SU-DHL-6 (cell line): Measurements from ENCODE around the gene ADAMTS8.

Source experiments
- H2AFZ ChIP-seq: fragments of 200-600 bp; sonication (generic); 2 replicates; pipeline ENCODE4 v1.6.1; 2014; ENCODE audit warnings: low read depth, mild to moderate bottlenecking, moderate library complexity, mixed read lengths, antibody characterized with exemption, low read length; ENCODE audit not compliant: severe bottlenecking
- H3F3A ChIP-seq: fragments of 200-600 bp; shearing (Covaris generic); 2 replicates; pipeline ENCODE4 v1.6.0; 2016; ENCODE audit warnings: antibody characterized with exemption, mild to moderate bottlenecking; ENCODE audit not compliant: insufficient read depth
- H3K27ac ChIP-seq: fragments of 200-600 bp; sonication (generic); 2 replicates; pipeline ENCODE4 v1.5.1; 2016; ENCODE audit warnings: low read depth, mild to moderate bottlenecking, low read length, moderate library complexity, mixed read lengths
- H3K27me3 ChIP-seq: fragments of 200-600 bp; sonication (generic), shearing (Covaris generic); 2 replicates; pipeline ENCODE4 v1.6.0; 2014; ENCODE audit warnings: mild to moderate bottlenecking, low read length
- H3K36me3 ChIP-seq: fragments of 200-600 bp; sonication (generic); 2 replicates; pipeline ENCODE4 v1.6.1; 2014; ENCODE audit warnings: mild to moderate bottlenecking, low read length, mixed read lengths
- H3K4me2 ChIP-seq: fragments of 300-600, 200-600 bp; shearing (Covaris generic), sonication (generic); 2 replicates; pipeline ENCODE4 v1.6.0; 2014; ENCODE audit warnings: low read length, low read depth, mild to moderate bottlenecking; ENCODE audit not compliant: poor library complexity, severe bottlenecking
- H3K4me3 ChIP-seq: fragments of 200-600 bp; sonication (generic); 2 replicates; pipeline ENCODE4 v1.5.1; 2014; ENCODE audit warnings: antibody characterized with exemption, low read length, mild to moderate bottlenecking, mixed read lengths; ENCODE audit not compliant: insufficient read depth, poor library complexity, severe bottlenecking
- H3K79me2 ChIP-seq: fragments of 200-600 bp; sonication (generic); 2 replicates; pipeline ENCODE4 v1.6.1; 2014; ENCODE audit warnings: mild to moderate bottlenecking, low read length, moderate library complexity; ENCODE audit not compliant: insufficient read depth
- H3K9ac ChIP-seq: fragments of 200-600 bp; sonication (generic); 2 replicates; pipeline ENCODE4 v1.7.0; 2014; ENCODE audit warnings: mild to moderate bottlenecking, low read length
- H3K9me2 ChIP-seq: fragments of 200-600 bp; sonication (generic); replicated peaks from 2 replicates; pipeline ENCODE4 v1.6.1; 2014; ENCODE audit warnings: low read length; ENCODE audit not compliant: insufficient read depth
- H3K9me3 ChIP-seq: fragments of 200-600 bp; sonication (generic); 2 replicates; pipeline ENCODE4 v1.6.1; 2014; ENCODE audit warnings: low read length, mixed read lengths; ENCODE audit not compliant: insufficient read depth
- H4K20me1 ChIP-seq: fragments of 200-600 bp; sonication (generic); 2 replicates; pipeline ENCODE4 v1.6.1; 2014; ENCODE audit warnings: low read depth, mild to moderate bottlenecking, antibody characterized with exemption, low read length, moderate library complexity, mixed read lengths
- EZH2phosphoT487 ChIP-seq: fragments of 200-600 bp; sonication (generic), shearing (Covaris generic); conservative IDR thresholded peaks from 2 replicates; pipeline ENCODE4 v1.6.1; 2018; ENCODE audit warnings: mild to moderate bottlenecking, antibody characterized with exemption, low read length, moderate library complexity, mixed read lengths
- TF ChIP-seq, protein P1 (sequence below): fragments of 200-600 bp; sonication (generic); IDR thresholded peaks from one replicate; pipeline ENCODE4 v1.5.1; 2017; ENCODE audit warnings: antibody characterized with exemption, mild to moderate bottlenecking, low read length, moderate library complexity; ENCODE audit not compliant: insufficient read depth, poor library complexity, severe bottlenecking

Gene ADAMTS8

DNA sequence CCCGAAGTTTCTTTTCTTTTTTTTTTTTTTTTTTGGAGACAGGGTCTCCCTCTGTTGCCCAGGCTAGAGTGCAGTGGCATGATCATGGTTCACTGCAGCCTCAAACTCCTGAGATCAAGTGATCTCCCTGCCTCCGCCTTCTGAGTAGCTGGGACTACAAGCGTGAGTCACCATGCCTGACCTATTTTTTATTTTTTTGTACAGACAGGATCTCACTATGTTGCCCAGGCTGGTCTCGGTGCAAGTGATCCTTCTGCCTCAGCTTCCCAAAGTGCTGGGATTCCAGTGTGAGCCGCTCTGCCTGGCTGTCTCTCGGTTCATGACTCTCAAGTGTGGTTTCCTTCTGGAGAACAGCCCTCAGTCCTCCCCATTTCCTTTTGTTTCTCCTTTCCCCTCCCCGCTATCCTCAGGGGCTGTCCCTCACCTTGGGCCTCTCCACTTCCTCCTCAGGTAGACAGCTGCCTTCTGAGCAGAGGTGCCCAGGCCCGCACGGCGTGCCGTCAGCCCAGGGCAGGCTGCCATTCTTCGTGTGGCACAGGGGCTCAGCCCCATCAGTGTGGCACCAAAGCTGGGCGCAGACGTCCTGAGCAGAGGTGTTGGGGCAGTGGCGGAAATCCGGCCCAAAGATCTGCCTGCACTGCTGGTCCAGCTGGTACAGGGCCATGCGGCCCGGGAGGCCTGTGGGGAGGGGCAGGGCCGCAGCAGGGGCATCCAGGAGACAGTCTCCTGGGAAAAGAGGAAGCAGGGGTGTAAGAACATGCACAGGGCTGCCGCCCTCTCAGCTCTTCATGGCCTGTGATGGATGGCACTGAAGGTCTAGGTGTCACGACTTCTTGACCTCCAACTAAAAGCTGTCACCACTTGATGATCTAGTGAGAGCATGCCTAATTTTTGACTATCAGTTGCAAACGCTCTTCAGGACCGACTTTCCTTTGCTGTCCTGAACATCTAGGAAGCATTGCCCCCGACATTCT lies 14.0 kb downstream of the ADAMTS8 start:
- Histone ChIP-seq H3K4me3 (no peak overlapping the region), H2AFZ (no peak overlapping the region), H3K9me3 (no peaks in the 10 kb centered on the region), H3K27me3 (no peaks in the 10 kb centered on the region), H3K9ac (no peak overlapping the region), H3F3A (no peaks in the 10 kb centered on the region), H3K79me2 (no peaks in the 10 kb centered on the region), H3K27ac (no peak overlapping the region), H3K36me3 (no peaks in the 10 kb centered on the region), H3K9me2 (no peaks in the 10 kb centered on the region), H4K20me1 (no peaks in the 10 kb centered on the region), H3K4me2 (no peak overlapping the region)
- TF ChIP-seq, protein P1, sequence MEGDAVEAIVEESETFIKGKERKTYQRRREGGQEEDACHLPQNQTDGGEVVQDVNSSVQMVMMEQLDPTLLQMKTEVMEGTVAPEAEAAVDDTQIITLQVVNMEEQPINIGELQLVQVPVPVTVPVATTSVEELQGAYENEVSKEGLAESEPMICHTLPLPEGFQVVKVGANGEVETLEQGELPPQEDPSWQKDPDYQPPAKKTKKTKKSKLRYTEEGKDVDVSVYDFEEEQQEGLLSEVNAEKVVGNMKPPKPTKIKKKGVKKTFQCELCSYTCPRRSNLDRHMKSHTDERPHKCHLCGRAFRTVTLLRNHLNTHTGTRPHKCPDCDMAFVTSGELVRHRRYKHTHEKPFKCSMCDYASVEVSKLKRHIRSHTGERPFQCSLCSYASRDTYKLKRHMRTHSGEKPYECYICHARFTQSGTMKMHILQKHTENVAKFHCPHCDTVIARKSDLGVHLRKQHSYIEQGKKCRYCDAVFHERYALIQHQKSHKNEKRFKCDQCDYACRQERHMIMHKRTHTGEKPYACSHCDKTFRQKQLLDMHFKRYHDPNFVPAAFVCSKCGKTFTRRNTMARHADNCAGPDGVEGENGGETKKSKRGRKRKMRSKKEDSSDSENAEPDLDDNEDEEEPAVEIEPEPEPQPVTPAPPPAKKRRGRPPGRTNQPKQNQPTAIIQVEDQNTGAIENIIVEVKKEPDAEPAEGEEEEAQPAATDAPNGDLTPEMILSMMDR: no peak
- TF ChIP-seq EZH2phosphoT487: no peak

GRCh38 chr11:130413405-130414106 lies 14.9 kb downstream of the ADAMTS8 start:
- H3K4me3 ChIP-seq: no peak overlapping the region
- TF ChIP-seq, protein P1: no peak
- TF ChIP-seq EZH2phosphoT487: no peak
- H3K27me3 ChIP-seq: no peaks in the 10 kb centered on the region
- H3K79me2 ChIP-seq: no peaks in the 10 kb centered on the region
- no peaks in the 10 kb centered on the region for H3K36me3 ChIP-seq
- no peaks in the 10 kb centered on the region for H3K9me3 ChIP-seq
- H4K20me1 ChIP-seq: no peaks in the 10 kb centered on the region
- no peaks in the 10 kb centered on the region for H3K9me2 ChIP-seq
- no peak overlapping the region for H2AFZ ChIP-seq
- H3F3A ChIP-seq: no peaks in the 10 kb centered on the region
- H3K27ac ChIP-seq: no peak overlapping the region
- H3K4me2 ChIP-seq: no peak overlapping the region
- H3K9ac ChIP-seq: no peak overlapping the region

GRCh38 chr11:130411223-130411622 lies 17.2 kb downstream of the ADAMTS8 start:
- H3K9me3 ChIP-seq: no peaks in the 10 kb centered on the region
- H3K79me2 ChIP-seq: no peaks in the 10 kb centered on the region
- TF ChIP-seq, protein P1: no peak
- TF ChIP-seq EZH2phosphoT487: no peak
- H3K9me2 ChIP-seq: no peaks in the 10 kb centered on the region
- H3K27me3 ChIP-seq: no peaks in the 10 kb centered on the region
- H2AFZ ChIP-seq: no peak overlapping the region
- no peak overlapping the region for H3K9ac ChIP-seq
- H3K36me3 ChIP-seq: no peaks in the 10 kb centered on the region
- no peak overlapping the region for H3K27ac ChIP-seq
- no peaks in the 10 kb centered on the region for H4K20me1 ChIP-seq
- no peak overlapping the region for H3K4me3 ChIP-seq
- no peaks in the 10 kb centered on the region for H3F3A ChIP-seq
- no peak overlapping the region for H3K4me2 ChIP-seq
